KOPT-K1 (cell line): Measurements from ENCODE around the gene PTPRK.

Experiments used
- H3K27ac ChIP-seq: fragments of 200-600 bp; sonication (generic); 2 replicates; pipeline ENCODE4 v1.5.1; 2016; ENCODE audit warnings: antibody characterized with exemption, mild to moderate bottlenecking, low read depth, low read length; ENCODE audit not compliant: poor library complexity, severe bottlenecking
- H3K36me3 ChIP-seq: fragments of 200-600 bp; sonication (generic); 2 replicates; pipeline ENCODE4 v1.5.1; 2017; ENCODE audit warnings: antibody characterized with exemption, mild to moderate bottlenecking, low read length, moderate library complexity; ENCODE audit not compliant: insufficient read depth
- H3K9me3 ChIP-seq: fragments of 200-600 bp; sonication (generic); 2 replicates; pipeline ENCODE4 v1.5.1; 2017; ENCODE audit warnings: antibody characterized with exemption, low read length, mild to moderate bottlenecking; ENCODE audit not compliant: insufficient read depth, poor library complexity, severe bottlenecking

The PTPRK gene

DNA sequence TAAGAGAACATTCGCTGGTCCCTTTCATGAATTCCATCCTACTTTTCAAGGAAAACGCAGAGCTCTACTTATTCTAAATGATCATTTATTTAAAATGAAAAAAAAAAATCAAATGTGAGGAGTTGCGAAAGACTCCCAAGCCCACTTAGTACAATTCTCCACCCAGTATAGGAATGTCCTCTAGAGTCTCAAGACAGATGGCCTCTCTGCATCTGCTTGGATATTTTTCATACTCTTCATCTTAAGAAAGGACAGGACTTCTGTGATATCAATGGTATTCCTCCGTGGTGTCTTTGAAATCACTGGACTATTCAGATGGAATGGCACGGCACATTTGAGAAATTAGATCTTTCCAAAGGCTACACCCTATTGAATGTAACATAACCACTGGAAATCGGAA is 107.1 kb downstream of the PTPRK start:
- Histone ChIP-seq H3K36me3 (no peaks in the 10 kb centered on the region), H3K9me3 (peaks cover 4% of the 10 kb centered on the region), H3K27ac (no peak overlapping the region)

DNA sequence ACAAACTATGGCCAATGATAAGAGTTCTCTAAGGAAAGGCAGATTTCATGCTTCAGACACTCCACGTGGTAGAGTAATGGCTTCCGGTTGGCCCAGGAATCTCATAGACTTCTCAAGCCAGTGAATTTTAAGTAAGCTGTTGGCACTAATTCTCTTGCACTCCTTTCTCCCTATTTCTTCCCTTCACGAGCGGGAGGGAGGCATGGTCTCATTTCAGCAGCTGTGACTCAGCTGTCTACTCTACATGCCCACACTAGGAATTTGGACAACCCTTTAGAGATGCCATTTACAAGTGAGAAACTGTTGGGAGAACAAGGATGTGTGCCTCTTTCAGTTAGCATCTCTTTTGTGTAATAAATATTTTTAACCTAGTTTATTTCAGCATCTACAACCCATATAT is 107.7 kb downstream of the PTPRK start:
- Histone ChIP-seq H3K9me3 (no peaks in the 10 kb centered on the region), H3K27ac (no peak overlapping the region), H3K36me3 (no peaks in the 10 kb centered on the region)

DNA sequence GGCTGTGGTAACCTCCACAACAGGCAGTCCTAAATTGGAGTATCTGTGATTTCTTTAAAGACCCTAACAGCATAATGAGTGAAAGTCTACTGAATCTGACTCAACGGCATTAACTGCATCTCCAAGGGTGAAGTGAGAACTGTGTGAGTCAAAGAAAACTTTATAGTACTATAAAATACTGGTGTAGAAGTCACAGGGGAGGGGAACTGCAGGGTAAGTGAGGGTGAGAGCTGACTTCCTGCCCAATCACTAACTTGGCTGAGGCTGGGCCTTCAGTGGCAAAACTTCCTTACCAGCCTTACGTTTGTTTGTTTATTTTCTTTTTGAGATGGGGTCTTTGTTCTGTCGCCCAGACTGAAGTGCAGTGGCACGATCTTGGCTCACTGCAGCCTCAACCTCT is 109.8 kb downstream of the PTPRK start:
- no peaks in the 10 kb centered on the region for H3K36me3 ChIP-seq
- H3K9me3 ChIP-seq, result no peaks in the 10 kb centered on the region
- no peak overlapping the region for H3K27ac ChIP-seq

DNA sequence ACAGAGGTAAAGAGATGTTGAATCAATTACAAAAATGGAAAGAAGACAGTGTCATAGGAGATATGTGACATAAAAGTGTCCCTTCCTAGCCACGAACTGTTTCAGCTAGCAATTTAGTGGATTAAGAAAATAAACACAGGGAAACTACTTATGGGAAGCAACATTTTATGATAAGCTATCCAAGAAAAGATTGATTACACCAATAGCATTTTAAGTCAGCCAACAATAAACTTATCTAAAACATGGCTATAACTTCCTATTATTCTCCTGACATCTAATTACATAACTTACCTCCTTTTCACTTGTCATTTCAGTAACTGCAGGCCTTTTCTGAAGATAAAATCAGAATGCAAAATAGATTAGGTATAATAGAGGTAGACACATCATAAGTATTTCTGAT is 111.4 kb downstream of the PTPRK start:
- no peaks in the 10 kb centered on the region for H3K36me3 ChIP-seq
- H3K9me3 ChIP-seq, result no peaks in the 10 kb centered on the region
- no peak overlapping the region for H3K27ac ChIP-seq

DNA sequence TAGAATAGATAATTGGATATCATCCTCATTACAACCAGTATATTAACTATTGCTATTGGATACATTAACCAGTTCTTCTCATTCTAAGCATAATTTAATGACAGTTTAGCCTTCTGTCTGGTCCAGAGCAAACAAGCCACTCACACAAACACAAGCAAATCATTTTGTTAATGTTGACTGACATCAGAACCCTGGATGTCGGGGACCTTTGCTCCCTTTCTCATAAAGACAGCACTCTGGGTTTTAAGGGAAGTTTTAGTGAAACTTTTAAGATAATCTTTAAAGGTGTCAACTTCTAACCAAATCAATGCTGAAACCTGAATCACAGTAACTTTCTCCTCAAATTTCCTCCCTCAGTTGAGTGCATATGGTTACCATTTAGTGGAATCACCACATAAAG is 113.9 kb downstream of the PTPRK start:
- no peaks in the 10 kb centered on the region for H3K9me3 ChIP-seq
- H3K27ac ChIP-seq, result no peak overlapping the region
- H3K36me3 ChIP-seq, result no peaks in the 10 kb centered on the region

DNA sequence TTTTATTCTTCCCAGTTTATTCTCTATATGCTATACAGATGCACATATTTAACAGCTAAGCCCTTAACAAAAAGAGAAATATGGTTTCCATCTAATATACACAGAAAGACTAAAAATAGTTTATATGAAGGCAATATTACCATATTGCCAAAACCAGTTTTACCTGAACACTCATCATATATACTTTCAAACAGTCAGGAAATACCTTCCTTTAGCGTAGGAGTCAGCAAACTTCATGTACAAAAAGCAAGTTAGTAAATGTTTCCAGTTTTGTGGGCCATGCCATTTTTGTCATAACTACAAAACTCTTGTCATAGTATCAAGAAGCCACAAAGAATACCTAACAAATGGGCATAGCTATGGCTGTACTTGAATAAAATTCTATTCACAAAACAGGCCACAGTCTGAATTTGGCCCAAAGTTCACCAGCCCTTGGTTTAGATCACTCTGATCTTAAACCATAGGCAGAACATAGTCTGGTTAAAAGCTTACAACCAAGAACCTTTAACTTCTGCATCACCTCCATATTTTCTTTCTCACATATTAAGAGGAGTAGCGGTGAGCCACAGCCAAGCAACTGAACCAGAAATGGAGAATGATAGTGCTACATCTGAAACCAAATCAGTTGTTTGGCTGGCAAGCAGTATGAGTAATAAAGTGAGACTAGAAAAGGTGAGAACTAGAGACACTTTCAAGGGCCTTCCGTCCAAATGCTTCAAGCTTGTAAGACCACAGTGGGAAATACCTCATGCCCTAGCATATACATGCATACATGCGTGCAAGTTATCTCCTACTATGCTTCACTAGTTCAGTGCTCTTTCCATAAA is 116.6 kb downstream of the PTPRK start:
- H3K36me3 ChIP-seq, result no peaks in the 10 kb centered on the region
- H3K27ac ChIP-seq, result no peak overlapping the region
- no peaks in the 10 kb centered on the region for H3K9me3 ChIP-seq

DNA sequence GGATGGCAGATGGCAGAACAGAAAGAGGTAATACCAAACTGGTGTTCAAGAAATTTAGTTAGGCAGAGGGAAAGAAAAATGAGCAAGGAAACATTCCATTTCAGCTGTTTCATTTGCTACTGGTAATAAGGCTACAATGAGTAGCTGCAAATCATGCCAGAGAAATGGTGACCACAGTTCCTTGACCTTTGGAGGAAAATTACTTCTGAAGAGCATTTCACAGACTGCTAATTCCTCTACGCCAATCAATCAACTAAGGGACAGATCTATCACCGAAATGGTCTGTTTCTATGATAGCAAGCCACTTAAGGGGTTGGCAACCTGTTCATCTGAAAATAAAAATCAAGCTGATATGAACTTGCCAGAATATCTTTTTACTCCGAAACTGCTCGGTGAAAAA is 119.5 kb downstream of the PTPRK start:
- Histone ChIP-seq H3K27ac (no peak overlapping the region), H3K9me3 (peaks cover 4% of the 10 kb centered on the region), H3K36me3 (peaks cover 4% of the 10 kb centered on the region; the same call in 1 of the 2 replicates)

DNA sequence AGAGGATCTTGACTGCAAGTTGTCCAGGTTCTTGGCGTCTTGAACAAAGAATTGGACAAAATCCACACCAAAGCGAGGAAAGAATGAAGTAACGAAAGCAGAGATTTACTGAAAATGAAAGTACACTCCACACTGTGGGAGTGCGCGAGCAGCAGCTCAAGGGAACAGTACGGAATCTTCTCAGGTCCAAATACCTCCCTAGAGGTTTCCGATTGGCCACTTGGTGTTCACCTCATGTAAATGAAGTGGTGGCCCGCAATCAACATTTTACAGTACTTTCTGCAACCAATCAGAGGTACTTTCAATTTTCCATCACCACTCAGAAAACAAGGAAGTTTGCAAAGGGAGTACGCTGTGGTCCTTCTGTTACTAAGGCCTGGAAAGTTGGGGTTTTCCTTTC is 122.4 kb downstream of the PTPRK start:
- Histone ChIP-seq H3K9me3 (peaks cover 4% of the 10 kb centered on the region), H3K36me3 (peaks cover 4% of the 10 kb centered on the region; the same call in 1 of the 2 replicates), H3K27ac (no peak overlapping the region)

DNA sequence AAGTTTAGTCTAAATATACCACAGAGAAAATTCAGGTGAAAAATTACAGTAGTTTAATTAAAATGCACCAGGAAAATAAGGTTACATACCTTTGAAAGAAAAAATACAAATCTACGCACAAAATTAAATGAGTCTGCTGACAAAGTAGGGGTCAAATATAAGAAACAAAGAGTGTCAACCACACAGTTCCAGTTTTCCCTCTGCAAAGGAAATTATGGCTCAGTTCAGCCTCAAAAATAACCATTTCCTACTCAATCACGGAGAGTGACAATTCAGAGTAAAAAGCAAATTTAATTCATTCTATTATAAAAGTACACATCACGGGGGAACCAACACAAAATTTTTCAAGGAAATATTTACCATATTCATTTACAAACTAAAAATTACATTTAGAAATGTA is 124.8 kb downstream of the PTPRK start:
- Histone ChIP-seq H3K27ac (no peak overlapping the region), H3K9me3 (peaks cover 4% of the 10 kb centered on the region), H3K36me3 (peaks cover 4% of the 10 kb centered on the region; the same call in 1 of the 2 replicates)

DNA sequence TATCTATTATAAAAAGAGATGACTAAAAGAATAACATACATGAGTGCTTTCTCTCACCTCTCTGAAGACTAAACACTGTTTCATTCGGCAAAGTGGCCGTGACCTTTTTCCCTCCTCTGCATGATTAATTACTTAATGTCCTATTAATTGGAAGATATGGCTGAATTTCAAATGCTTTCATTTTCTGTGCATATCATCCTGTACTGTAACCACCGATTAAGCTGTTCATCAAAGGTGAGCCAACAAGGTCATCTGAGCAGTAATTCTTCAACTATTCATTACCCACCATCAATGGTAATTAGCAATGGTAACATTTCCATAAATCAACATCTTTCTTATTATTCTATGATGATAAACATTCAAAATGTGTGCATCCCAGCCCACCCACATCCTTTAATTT is 125.2 kb downstream of the PTPRK start:
- Histone ChIP-seq H3K27ac (no peak overlapping the region), H3K9me3 (peaks cover 4% of the 10 kb centered on the region), H3K36me3 (peaks cover 4% of the 10 kb centered on the region; the same call in 1 of the 2 replicates)

DNA sequence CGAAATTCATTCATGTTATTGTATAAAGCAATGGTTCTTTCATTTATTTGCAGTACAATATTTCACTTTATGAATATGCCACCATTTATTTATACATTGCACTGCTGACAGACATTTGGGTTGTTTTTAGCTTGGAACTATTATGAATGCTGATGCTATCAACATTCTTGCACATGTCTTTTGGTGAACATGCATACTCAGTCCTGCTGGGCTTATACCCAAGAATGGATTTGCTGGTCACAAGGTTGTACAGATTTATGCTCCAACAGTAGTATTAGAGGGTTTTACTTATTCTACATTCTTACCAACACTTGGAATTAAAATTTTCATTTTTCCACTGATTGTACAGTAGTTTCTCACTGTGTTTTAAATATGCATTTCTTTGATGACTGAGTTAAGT is 126.2 kb downstream of the PTPRK start:
- H3K36me3 ChIP-seq, result peaks cover 4% of the 10 kb centered on the region; the same call in 1 of the 2 replicates
- no peak overlapping the region for H3K27ac ChIP-seq
- H3K9me3 ChIP-seq, result peaks cover 4% of the 10 kb centered on the region

DNA sequence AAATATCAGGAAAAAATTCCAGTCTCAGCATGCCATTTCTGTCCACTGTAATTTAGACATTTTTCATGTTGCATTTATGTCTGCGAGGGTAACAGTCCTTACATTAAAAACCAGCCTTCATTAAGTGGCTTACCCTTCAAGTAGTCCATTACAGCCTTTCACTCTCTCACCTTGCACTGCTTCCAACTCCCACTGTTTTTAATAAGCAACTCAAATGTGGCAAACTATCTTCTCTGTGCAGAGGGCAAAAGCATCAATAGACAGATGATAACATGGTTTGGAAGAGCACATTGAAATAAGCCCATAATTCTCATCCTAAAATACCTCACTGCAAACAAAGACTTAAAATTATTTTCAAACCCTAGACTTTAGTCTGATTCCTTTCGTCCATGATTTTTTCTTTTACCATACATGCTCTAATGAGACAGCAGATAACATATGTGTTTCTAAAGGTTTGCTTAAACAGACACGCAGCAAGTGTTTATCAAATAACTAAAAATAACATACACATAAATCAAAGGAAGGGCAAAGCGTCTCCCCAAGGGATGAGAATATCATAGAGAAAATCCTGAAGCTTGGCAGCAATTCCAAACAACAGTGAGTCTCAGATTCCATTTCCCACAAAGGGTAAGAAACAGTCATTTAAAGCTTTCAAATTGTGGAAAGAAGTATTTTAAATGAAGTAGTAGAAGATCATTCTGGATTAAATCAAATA is 130.4 kb downstream of the PTPRK start:
- H3K36me3 ChIP-seq, result no peaks in the 10 kb centered on the region
- no peaks in the 10 kb centered on the region for H3K9me3 ChIP-seq
- H3K27ac ChIP-seq, result no peak overlapping the region

DNA sequence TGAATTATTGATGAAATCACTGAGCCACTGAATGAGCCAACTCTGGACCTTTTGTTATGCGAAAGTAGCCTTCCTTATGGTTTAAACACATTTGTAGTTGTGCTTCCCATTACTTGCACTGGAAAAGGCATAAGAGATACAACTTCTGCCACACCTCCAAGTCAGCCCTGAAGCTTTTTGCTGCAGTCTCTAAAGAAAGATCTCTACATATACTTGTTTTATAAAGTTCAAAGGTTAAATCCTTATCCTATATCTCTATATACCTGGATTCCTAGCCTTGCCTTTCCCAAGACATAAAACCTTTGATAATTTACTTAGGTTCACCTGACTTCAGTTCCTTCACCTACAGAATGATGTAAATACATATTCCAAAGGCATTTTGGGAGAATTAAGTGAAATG is 132.0 kb downstream of the PTPRK start:
- no peaks in the 10 kb centered on the region for H3K9me3 ChIP-seq
- H3K36me3 ChIP-seq, result no peaks in the 10 kb centered on the region
- H3K27ac ChIP-seq, result no peak overlapping the region

DNA sequence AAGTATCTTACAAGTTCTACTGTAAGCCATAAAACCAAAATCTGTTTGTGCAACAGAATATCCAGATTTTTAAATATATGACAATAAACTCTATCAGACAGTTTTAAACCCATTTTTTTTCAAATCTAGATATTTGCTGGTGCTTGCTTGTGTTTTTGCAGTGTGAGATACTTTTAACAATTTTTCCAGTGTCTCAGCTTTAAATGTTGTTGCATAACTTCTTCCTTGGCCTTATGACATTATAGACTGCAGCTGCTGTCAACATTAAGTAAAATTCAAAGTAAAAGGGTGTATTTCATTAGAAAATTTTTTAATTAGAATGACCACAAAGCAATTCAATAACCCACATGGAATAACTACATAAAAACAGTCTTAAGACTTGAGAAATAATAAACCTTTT is 139.5 kb downstream of the PTPRK start:
- Histone ChIP-seq H3K9me3 (peaks cover 21% of the 10 kb centered on the region), H3K27ac (no peak overlapping the region), H3K36me3 (no peaks in the 10 kb centered on the region)

DNA sequence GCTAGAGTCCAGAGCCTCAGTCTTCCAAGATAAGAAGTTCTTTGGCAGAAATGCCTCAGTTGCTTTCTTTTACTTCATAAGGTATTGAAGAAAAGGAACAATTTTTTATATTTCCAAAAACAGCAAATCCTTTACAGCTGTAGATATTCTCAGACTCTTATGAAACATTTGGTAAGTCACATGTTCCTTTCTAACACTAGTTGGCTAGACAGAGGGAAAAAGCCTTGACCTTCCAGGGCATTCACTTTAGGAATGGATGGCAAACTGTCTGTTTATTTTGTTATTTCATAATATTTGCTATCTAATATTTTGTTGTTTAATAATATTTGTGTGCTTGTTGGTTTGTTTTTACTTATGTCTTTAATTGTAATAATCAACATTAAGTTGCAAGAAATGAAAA is 140.8 kb downstream of the PTPRK start:
- peaks cover 34% of the 10 kb centered on the region for H3K9me3 ChIP-seq
- H3K36me3 ChIP-seq, result no peaks in the 10 kb centered on the region
- H3K27ac ChIP-seq, result no peak overlapping the region
